Trophoblast cell (in vitro differentiated cells and primary cell): ENCODE measurements around the gene BZW2.
A peak's percentile ranks its signal among the peaks of the same experiment; 100 is the strongest.
"Not testable (repeated sequence)": the region's sequence is repeated elsewhere in the genome, so short reads cannot be mapped to it uniquely, and the experiment has no call there.

Experiments used
- DNase-seq, 2 donors: peaks; one replicate each; pipeline ENCODE4 v3.0.0-alpha.2; 2016
- H2AFZ ChIP-seq: 2 replicates; pipeline ENCODE4 v1.6.1; 2013; ENCODE audit warnings: low read length, moderate library complexity, mild to moderate bottlenecking; ENCODE audit not compliant: insufficient read depth, poor library complexity
- H2AK5ac ChIP-seq: 2 replicates; pipeline ENCODE4 v1.6.1; 2013; ENCODE audit warnings: mild to moderate bottlenecking, low read length
- H2BK120ac ChIP-seq: 2 replicates; pipeline ENCODE4 v1.6.1; 2013; ENCODE audit warnings: low read length, mild to moderate bottlenecking, moderate library complexity; ENCODE audit not compliant: insufficient read depth, poor library complexity
- H2BK12ac ChIP-seq: 2 replicates; pipeline ENCODE4 v1.6.1; 2013; ENCODE audit warnings: mild to moderate bottlenecking, low read length, moderate library complexity
- H2BK5ac ChIP-seq: 2 replicates; pipeline ENCODE4 v1.6.1; 2013; ENCODE audit warnings: low read length, low read depth, moderate library complexity, mild to moderate bottlenecking; ENCODE audit not compliant: poor library complexity
- H3K14ac ChIP-seq: 2 replicates; pipeline ENCODE4 v1.6.1; 2013; ENCODE audit warnings: mild to moderate bottlenecking, low read length
- H3K18ac ChIP-seq: 2 replicates; pipeline ENCODE4 v1.6.1; 2013; ENCODE audit warnings: mild to moderate bottlenecking, low read length
- H3K23ac ChIP-seq: 2 replicates; pipeline ENCODE4 v1.6.1; 2013; ENCODE audit warnings: low read length
- H3K27ac ChIP-seq: 2 replicates; pipeline ENCODE4 v1.5.1; 2013; ENCODE audit warnings: low read depth, mild to moderate bottlenecking, inconsistent platforms, low read length, moderate library complexity
- H3K27me3 ChIP-seq: 2 replicates; pipeline ENCODE4 v1.6.1; 2013; ENCODE audit warnings: inconsistent platforms, mild to moderate bottlenecking, low read length, moderate library complexity; ENCODE audit not compliant: insufficient read depth
- H3K36me3 ChIP-seq, 2 experiments: 1 replicate in 1 of 2; 2 replicates in 1 of 2; pipeline ENCODE4 v1.6.1; 2013; ENCODE audit warnings: low read length in 2 of 2, mild to moderate bottlenecking in 2 of 2, moderate library complexity in 1 of 2; ENCODE audit not compliant: insufficient read depth in 2 of 2, control insufficient read depth in 1 of 2
- H3K4ac ChIP-seq: 2 replicates; pipeline ENCODE4 v1.6.1; 2013; ENCODE audit warnings: low read depth, mild to moderate bottlenecking, low read length, moderate library complexity
- H3K4me1 ChIP-seq, 2 experiments: 1 replicate in 1 of 2; 2 replicates in 1 of 2; pipeline ENCODE4 v1.6.1; 2013; ENCODE audit warnings: low read length in 2 of 2, mild to moderate bottlenecking in 2 of 2, moderate library complexity in 1 of 2; ENCODE audit not compliant: insufficient read depth in 2 of 2, control insufficient read depth in 1 of 2
- H3K4me2 ChIP-seq: 2 replicates; pipeline ENCODE4 v1.6.1; 2013; ENCODE audit warnings: inconsistent platforms, mild to moderate bottlenecking, low read length, moderate library complexity
- H3K4me3 ChIP-seq: 2 replicates; pipeline ENCODE4 v1.5.1; 2013; ENCODE audit warnings: mild to moderate bottlenecking, low read depth, low read length, inconsistent platforms
- H3K79me1 ChIP-seq: one replicate; pipeline ENCODE4 v1.6.1; 2013; ENCODE audit warnings: low read length
- H3K79me2 ChIP-seq: 2 replicates; pipeline ENCODE4 v1.6.1; 2013; ENCODE audit warnings: low read length, mild to moderate bottlenecking; ENCODE audit not compliant: control insufficient read depth, insufficient read depth, poor library complexity
- H3K9ac ChIP-seq: 2 replicates; pipeline ENCODE4 v1.6.1; 2013; ENCODE audit warnings: mild to moderate bottlenecking, low read length
- H3K9me3 ChIP-seq: 2 replicates; pipeline ENCODE4 v1.6.1; 2013; ENCODE audit warnings: low read depth, mild to moderate bottlenecking, control low read depth, inconsistent platforms, low read length; ENCODE audit not compliant: insufficient read depth
- H4K12ac ChIP-seq: 2 replicates; pipeline ENCODE4 v1.6.1; 2013; ENCODE audit warnings: low read depth, mild to moderate bottlenecking, low read length, moderate library complexity
- H4K8ac ChIP-seq: 2 replicates; pipeline ENCODE4 v1.6.1; 2013; ENCODE audit warnings: low read depth, mild to moderate bottlenecking, low read length, moderate library complexity
- H4K91ac ChIP-seq: one replicate; pipeline ENCODE4 v1.6.1; 2013; ENCODE audit warnings: low read depth, mild to moderate bottlenecking, low read length, moderate library complexity
- WGBS: extraction: QIAGEN DNeasy Blood & Tissue Kit; methylation state at CpG from one replicate; pipeline ENCODE4 v1.1.7; 2013; ENCODE audit warnings: missing lambda C conversion rate; ENCODE audit not compliant: insufficient read length, insufficient coverage; ENCODE audit errors: extremely low coverage; 5-methylcytosine and 5-hydroxymethylcytosine counted together

Gene BZW2

GRCh38 chr7:16678645-16679566 lies 32.9 kb downstream of the BZW2 start:
- H3K79me2 ChIP-seq, H2AFZ ChIP-seq, H3K14ac ChIP-seq, H3K79me1 ChIP-seq, H3K27me3 ChIP-seq, H3K9ac ChIP-seq, H3K4ac ChIP-seq, H3K23ac ChIP-seq, H3K4me3 ChIP-seq, H3K18ac ChIP-seq, H3K9me3 ChIP-seq, H4K12ac ChIP-seq, H2AK5ac ChIP-seq, H2BK12ac ChIP-seq: not testable (repeated sequence)
- Histone ChIP-seq H3K4me2 (peak overlapping the region; percentile 51), H4K91ac (peak overlapping the region; percentile 24), H3K36me3 (peaks cover 21 to 23% of the 10 kb centered on the region in 2 experiments), H2BK5ac (peak overlapping the region; percentile 84), H2BK120ac (peak overlapping the region; percentile 80), H3K4me1 (peaks cover 0 to 12% of the 10 kb centered on the region in 2 experiments), H3K27ac (peak overlapping the region; percentile 82), H4K8ac (peak overlapping the region; percentile 38)
- no CpG with 5 or more reads among the region's 14 CpGs for WGBS
- peak; percentile 80 to 91 for DNase-seq

GRCh38 chr7:16684935-16685334 lies 39.0 kb downstream of the BZW2 start:
- H2AK5ac ChIP-seq: no peak overlapping the region
- H3K9ac ChIP-seq: no peak overlapping the region

GRCh38 chr7:16685535-16685934 lies 39.6 kb downstream of the BZW2 start:
- no peak overlapping the region for H3K9ac ChIP-seq
- no peak overlapping the region for H2BK120ac ChIP-seq
- no peak overlapping the region for H3K14ac ChIP-seq
- H3K9me3 ChIP-seq: no peaks in the 10 kb centered on the region
- no peaks in the 10 kb centered on the region for H3K79me2 ChIP-seq
- no CpG with 5 or more reads among the region's 2 CpGs for WGBS
- no peaks in the 10 kb centered on the region for H3K79me1 ChIP-seq
- H3K36me3 ChIP-seq: peaks cover 18 to 22% of the 10 kb centered on the region in 2 experiments
- H3K4me1 ChIP-seq: no peaks in the 10 kb centered on the region
- no peaks in the 10 kb centered on the region for H3K27me3 ChIP-seq
- no peak overlapping the region for H4K12ac ChIP-seq
- H2BK12ac ChIP-seq: no peak overlapping the region
- H3K27ac ChIP-seq: no peak overlapping the region
- H3K4ac ChIP-seq: no peak overlapping the region
- no peak overlapping the region for H3K4me2 ChIP-seq
- H2BK5ac ChIP-seq: no peak overlapping the region
- no peak overlapping the region for H4K8ac ChIP-seq
- H3K18ac ChIP-seq: no peak overlapping the region
- no peak overlapping the region for H2AK5ac ChIP-seq
- no peak overlapping the region for H3K23ac ChIP-seq
- H2AFZ ChIP-seq: no peak overlapping the region
- H3K4me3 ChIP-seq: no peak overlapping the region
- DNase-seq: no peak
- H4K91ac ChIP-seq: no peak overlapping the region

More at GRCh38 chr7:16684935-16685334, 39.0 kb downstream of the BZW2 start:
- Histone ChIP-seq H2AFZ (no peak overlapping the region), H3K79me2 (no peaks in the 10 kb centered on the region), H4K91ac (no peak overlapping the region), H3K27ac (no peak overlapping the region), H3K23ac (no peak overlapping the region), H3K4me1 (no peaks in the 10 kb centered on the region), H2BK5ac (no peak overlapping the region), H3K18ac (no peak overlapping the region), H3K27me3 (no peaks in the 10 kb centered on the region), H3K4ac (no peak overlapping the region), H3K4me3 (no peak overlapping the region), H3K79me1 (no peaks in the 10 kb centered on the region), H3K36me3 (peaks cover 16 to 21% of the 10 kb centered on the region in 2 experiments), H2BK120ac (no peak overlapping the region), H3K14ac (no peak overlapping the region), H4K12ac (no peak overlapping the region), H3K9me3 (no peaks in the 10 kb centered on the region), H4K8ac (no peak overlapping the region), H2BK12ac (no peak overlapping the region), H3K4me2 (no peak overlapping the region)
- WGBS: no CpG with 5 or more reads among the region's 2 CpGs
- no peak for DNase-seq

- no peak overlapping the region for H4K91ac ChIP-seq
- no peak overlapping the region for H3K9ac ChIP-seq
- peak in 1 of 2 donors; percentile 45 for DNase-seq
- H3K79me2 ChIP-seq: no peaks in the 10 kb centered on the region
- no peaks in the 10 kb centered on the region for H3K27me3 ChIP-seq
- no peak overlapping the region for H3K14ac ChIP-seq
- no peak overlapping the region for H2BK120ac ChIP-seq
- no peak overlapping the region for H3K23ac ChIP-seq
- H4K12ac ChIP-seq: no peak overlapping the region
- no peak overlapping the region for H2AK5ac ChIP-seq
- no peak overlapping the region for H2BK12ac ChIP-seq
- H3K36me3 ChIP-seq: peaks cover 13 to 29% of the 10 kb centered on the region in 2 experiments
- H4K8ac ChIP-seq: no peak overlapping the region
- H2AFZ ChIP-seq: no peak overlapping the region
- H3K9me3 ChIP-seq: no peaks in the 10 kb centered on the region
- H3K27ac ChIP-seq: no peak overlapping the region
- H3K4me1 ChIP-seq: no peaks in the 10 kb centered on the region
- H3K79me1 ChIP-seq: no peaks in the 10 kb centered on the region
- no CpG with 5 or more reads among the region's 2 CpGs for WGBS
- no peak overlapping the region for H3K4me3 ChIP-seq
- no peak overlapping the region for H3K4ac ChIP-seq
- H2BK5ac ChIP-seq: no peak overlapping the region
- no peak overlapping the region for H3K18ac ChIP-seq
- H3K4me2 ChIP-seq: no peak overlapping the region
Observed at GRCh38 chr7:16688249-16688648, 42.3 kb downstream of the BZW2 start.
